Stimulated activated CD4-positive, alpha-beta T cell treated with anti-CD3 and anti-CD28 coated beads, Interleukin-4, amount 100 ng/mL, for 24 hours (primary cell): ENCODE data around the gene JAKMIP1.

Experiments
- DNase-seq: peaks from one replicate; pipeline ENCODE4 v3.0.0-alpha.2; 2020

JAKMIP1 gene

DNA sequence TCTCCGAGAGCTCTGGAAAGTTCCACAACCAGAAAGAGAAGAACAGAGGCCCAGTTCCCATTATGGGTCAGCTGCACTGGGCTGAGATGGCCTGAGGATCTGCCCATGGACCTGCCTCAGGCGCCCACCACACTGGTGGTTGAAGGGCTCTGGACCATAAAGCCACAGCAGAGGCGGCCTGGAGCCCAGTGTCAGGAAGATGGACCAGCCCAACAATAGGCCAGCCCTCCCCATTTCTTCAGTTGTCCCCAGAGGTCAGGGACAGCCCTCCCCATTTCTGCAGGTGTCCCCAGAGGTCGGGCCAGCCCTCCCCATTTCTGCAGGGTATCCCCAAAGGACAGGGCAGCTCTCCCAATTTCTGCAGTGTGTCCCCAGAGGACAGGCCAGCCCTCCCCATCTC lies 144.9 kb downstream of the JAKMIP1 start:
- no peak for DNase-seq

DNA sequence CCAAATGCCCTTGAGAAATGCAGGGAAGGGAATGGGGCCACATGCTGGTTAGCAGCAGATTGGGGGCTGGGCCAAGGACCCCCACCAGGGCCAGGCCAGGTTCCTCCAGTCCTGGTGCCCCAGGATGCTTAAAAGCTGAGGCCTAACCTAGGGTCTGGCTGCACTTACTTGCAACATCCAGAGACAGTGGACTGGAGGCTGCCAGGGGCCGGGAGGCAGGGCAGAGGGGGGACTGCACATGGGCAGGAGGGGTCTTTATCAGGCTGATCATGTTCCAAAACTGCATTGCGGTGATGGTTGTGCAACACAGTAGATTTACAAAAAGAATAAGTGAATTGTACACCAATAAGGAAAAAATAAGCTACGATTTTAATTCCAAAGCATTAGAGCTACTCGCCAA lies 145.3 kb downstream of the JAKMIP1 start:
- no peak for DNase-seq

DNA sequence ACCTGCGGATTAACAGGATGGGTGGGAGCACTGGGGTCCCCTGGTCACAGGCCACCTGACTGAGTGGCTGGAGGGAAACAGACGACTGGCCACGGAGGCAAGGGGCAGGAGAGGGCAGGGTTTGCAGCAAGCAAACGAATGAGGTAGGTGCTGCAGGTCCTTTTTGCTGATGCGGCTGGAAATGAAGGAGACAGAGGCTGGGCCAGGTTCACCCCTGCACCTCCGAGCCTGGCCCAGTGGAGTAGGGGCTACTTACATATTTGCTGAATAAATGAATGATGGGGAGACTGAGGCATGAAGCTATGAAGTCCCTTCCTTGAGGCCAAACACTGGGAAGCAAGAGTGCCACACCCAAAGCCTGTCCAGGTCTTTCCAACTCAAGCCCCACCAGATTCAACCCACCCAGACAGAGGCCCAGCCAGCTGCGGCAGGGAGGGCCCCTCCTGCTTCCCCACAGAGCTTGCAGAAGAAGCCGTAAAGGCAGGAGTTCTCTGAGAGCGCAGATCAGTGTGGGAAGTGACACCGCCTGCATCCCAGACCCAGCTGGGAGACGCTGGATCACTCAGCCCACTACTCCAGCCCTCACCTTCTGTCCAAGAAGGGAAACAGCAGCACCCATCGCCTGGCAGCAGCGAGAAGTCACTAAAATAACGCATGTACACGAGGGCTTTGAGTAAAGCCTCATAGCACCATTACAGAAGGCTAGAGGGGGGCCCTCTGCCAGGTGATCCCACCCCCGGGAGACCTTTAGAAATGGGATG lies 146.0 kb downstream of the JAKMIP1 start:
- DNase-seq, result no peak

GRCh38 chr4:6052679-6053078 lies 147.7 kb downstream of the JAKMIP1 start:
- no peak for DNase-seq

- no peak for DNase-seq
Observed at GRCh38 chr4:6050551-6050950, 149.8 kb downstream of the JAKMIP1 start.

- no peak for DNase-seq
Observed at GRCh38 chr4:6049985-6050384, 150.4 kb downstream of the JAKMIP1 start.

- no peak for DNase-seq
Observed at GRCh38 chr4:6049278-6049677, 151.1 kb downstream of the JAKMIP1 start.

GRCh38 chr4:6048537-6048936 lies 151.8 kb downstream of the JAKMIP1 start:
- DNase-seq, result no peak

- no peak for DNase-seq
Observed at GRCh38 chr4:6047130-6047673, 153.1 kb downstream of the JAKMIP1 start.

GRCh38 chr4:6046526-6047129 lies 153.7 kb downstream of the JAKMIP1 start:
- DNase-seq, result no peak

DNA sequence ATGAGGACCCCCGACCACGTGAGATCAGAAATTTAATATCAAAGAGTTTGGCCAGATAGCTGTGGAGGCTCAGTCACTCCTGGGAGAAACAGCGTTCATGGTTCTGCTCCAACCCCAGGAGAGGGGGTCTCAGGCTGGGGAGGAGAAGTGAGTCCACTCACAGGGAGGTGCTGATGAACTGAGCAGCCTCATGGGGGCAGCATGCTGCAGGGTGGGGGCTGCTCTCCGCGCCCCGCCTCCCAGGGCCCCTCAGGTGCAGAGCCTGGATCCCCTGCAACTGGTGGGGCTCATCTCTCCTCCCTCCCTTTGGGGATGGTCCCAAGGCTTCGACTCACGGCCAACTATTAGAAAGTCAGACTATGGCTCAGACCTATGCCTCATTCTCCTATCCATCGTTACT lies 155.5 kb downstream of the JAKMIP1 start:
- DNase-seq, result no peak

GRCh38 chr4:6044276-6044675 lies 156.1 kb downstream of the JAKMIP1 start:
- no peak for DNase-seq

- DNase-seq, result no peak
Observed at GRCh38 chr4:6043843-6044242, 156.5 kb downstream of the JAKMIP1 start.

DNA sequence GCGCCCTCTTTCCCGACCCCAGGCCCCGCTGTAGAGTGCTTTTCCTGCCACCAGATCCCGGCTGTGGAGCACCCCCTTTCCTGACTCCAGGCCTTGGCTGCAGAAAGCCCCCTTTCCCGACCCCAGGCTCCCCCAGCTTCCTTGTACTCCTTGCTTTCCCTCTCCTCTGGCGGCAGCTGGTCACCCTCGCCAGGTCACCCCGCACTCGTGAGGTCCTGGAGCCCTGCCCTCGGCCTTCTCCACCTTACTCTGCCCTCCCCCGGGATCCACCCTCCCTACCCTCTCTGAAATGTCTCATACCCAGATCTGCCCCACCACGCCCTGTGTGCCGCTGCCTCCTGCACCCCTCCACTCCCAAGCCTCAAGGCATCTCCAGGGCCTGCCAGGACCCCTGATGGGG lies 157.2 kb downstream of the JAKMIP1 start:
- no peak for DNase-seq

- no peak for DNase-seq
Observed at GRCh38 chr4:6042293-6043063, 157.9 kb downstream of the JAKMIP1 start.

- no peak for DNase-seq
Observed at GRCh38 chr4:6041800-6042199, 158.5 kb downstream of the JAKMIP1 start.

GRCh38 chr4:6038711-6039110 lies 161.6 kb downstream of the JAKMIP1 start:
- DNase-seq, result no peak

DNA sequence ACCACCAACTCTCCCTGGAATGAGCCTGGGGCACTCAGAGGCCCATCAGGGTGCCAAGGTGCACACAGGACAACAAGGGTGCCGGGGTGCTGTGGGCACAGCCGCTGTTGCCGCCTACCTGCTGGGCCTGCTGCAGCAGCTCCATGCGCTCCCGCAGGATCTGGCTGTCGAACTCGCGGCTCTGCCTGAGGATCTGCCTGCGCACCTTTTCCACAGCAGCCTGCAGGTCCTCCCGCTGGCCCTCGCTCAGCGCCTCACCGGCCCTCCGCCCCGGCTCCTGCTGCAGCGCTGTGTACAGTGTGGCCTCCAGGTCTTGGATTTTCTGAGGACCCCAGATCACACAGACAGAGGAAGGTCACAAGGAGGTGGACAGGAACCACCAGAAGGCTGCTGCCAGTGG lies 164.6 kb downstream of the JAKMIP1 start:
- DNase-seq, result no peak

GRCh38 chr4:6033381-6033780 lies 167.0 kb downstream of the JAKMIP1 start:
- DNase-seq, result no peak

DNA sequence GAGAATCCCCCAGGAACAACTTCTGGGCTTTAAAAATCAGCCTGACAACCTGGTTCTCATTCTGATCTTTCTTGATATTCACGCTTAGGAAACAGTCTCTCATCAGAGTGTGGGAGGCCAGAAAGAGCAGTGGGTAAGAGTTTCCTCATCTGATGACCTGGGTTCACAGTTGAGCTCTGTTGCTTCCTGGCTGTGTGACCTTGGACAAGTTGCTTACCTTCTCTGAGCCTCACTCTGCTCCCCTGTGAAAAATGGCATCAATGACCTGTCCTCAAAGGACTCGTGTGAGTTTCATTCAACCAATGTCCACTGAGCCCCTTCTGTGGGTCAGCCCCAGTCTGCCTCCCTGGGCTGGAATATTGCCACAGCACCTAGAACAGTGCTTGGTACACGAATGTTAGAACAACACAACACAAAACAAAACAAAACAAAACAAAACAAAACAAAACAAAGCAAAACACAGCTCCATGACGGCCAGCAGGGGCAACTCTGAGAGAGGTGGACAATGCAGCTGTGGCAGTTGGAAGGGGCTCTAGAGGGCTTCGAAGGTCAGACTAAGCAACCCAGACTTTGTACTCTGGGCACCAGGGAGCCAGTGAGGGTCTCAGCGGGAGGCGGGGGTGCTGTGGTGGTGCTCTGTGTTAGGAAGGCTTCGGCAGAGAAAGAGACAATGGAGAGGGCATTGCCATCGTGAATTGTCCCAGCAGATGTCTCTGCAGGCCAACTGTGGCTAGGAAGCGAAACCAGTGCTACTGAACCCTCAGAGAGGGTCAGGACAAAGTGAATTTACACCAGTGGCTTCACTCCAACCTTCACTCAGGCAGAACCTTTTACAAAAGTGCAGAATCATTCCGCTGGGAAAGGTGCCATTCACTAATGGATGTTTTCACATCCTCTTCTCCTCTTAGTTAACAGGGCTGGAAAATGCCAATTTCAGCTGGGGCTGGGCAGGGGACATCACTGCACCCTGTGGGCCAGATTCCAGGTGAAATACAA lies 167.8 kb downstream of the JAKMIP1 start:
- DNase-seq, result no peak

DNA sequence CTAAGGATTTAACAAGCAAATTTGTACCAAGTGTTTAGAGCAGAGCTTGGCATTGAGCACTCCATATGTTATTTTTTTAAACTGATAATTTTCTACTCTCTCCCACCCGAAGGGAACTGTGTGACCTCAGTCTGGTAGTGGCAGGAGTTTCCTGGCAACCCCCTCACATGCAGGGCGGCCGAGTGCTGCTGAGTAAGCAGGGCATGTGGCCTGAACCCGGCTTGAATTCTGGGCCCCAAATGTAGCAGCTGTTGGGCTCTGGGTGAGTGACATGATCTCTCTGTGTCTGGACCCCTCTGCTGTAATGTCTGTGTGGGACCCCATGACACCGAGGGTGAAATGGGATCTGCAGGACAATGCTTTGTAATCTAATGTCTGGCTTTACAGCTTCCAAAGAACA lies 168.5 kb downstream of the JAKMIP1 start:
- no peak for DNase-seq

- no peak for DNase-seq
Observed at GRCh38 chr4:6030679-6031078, 169.7 kb downstream of the JAKMIP1 start.

DNA sequence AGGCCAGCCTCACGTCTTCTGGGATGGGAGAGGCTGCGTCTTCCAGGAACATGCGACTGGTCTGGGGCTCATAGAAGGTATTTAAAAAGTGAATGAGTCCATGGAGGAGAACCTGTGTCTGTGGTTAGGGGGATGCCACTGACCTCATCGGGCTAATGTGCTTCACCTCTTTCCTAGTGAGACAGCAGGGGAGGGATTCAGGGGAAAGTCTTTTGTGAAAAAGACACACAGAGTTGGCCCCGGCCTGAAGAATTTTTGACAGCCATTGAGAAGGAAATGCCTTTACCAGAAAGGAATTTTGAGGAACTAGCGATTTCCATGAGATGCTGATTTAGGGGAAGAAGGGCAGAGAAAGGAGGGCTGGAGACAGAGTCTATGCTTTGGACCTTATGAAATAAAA lies 171.1 kb downstream of the JAKMIP1 start:
- no peak for DNase-seq
